GM19467 (cell line): ENCODE measurements around the gene FOXL1.
"Not testable (repeated sequence)": the region's sequence is repeated elsewhere in the genome, so short reads cannot be mapped to it uniquely, and the experiment has no call there.

Source experiments
- ATAC-seq: cut with Tn5 transposase; IDR thresholded peaks from one replicate; pipeline ENCODE4 v1.9.1; 2021; ENCODE audit warnings: mild to moderate bottlenecking, moderate library complexity; ENCODE audit not compliant: unreplicated experiment

Gene FOXL1

GRCh38 chr16:86579268-86580062 lies 1.1 kb downstream of the FOXL1 start:
- ATAC-seq: no peak

- no peak for ATAC-seq
Observed at GRCh38 chr16:86580063-86580790, 1.9 kb downstream of the FOXL1 start.

- no peak for ATAC-seq
Observed at GRCh38 chr16:86580791-86581170, 2.4 kb downstream of the FOXL1 start.

- ATAC-seq: no peak
Observed at GRCh38 chr16:86581458-86581857, 3.1 kb downstream of the FOXL1 start.

GRCh38 chr16:86584071-86584685 lies 5.8 kb downstream of the FOXL1 start:
- ATAC-seq: no peak

- ATAC-seq: no peak
Observed at GRCh38 chr16:86584726-86585721, 6.7 kb downstream of the FOXL1 start.

- no peak for ATAC-seq
Observed at GRCh38 chr16:86585821-86586611, 7.7 kb downstream of the FOXL1 start.

GRCh38 chr16:86587487-86587886 lies 9.1 kb downstream of the FOXL1 start:
- no peak for ATAC-seq

- not testable (repeated sequence) for ATAC-seq
Observed at GRCh38 chr16:86587955-86588354, 9.6 kb downstream of the FOXL1 start.

- ATAC-seq: no peak
Observed at GRCh38 chr16:86590501-86591144, 12.3 kb downstream of the FOXL1 start.

GRCh38 chr16:86591270-86591669 lies 12.9 kb downstream of the FOXL1 start:
- no peak for ATAC-seq

GRCh38 chr16:86593913-86594620 lies 15.7 kb downstream of the FOXL1 start:
- no peak for ATAC-seq

GRCh38 chr16:86594721-86595120 lies 16.4 kb downstream of the FOXL1 start:
- no peak for ATAC-seq

GRCh38 chr16:86595983-86596605 lies 17.7 kb downstream of the FOXL1 start:
- ATAC-seq: no peak

GRCh38 chr16:86597126-86597879 lies 19.0 kb downstream of the FOXL1 start:
- no peak for ATAC-seq

- no peak for ATAC-seq
Observed at GRCh38 chr16:86597880-86598606, 19.7 kb downstream of the FOXL1 start.
